CD4-positive, alpha-beta memory T cell (primary cell): Measurements from ENCODE around the gene NHLRC4. TPM values are rescaled to one million over a fixed set of nuclear protein-coding genes. Genes with fewer than 3 reads are reported as not detected.

Experiments used
- CTCF ChIA-PET: fragments of 350-600 bp; sonication (Branson Sonifier 250); formaldehyde crosslinking; loops from one replicate; lab custom pipeline; 2021; ENCODE audit warnings: inconsistent platforms; ENCODE audit not compliant: partially characterized antibody; lab: Charles Lee
- POLR2A ChIA-PET: fragments of 350-600 bp; sonication (Branson Sonifier 250); formaldehyde crosslinking; loops from one replicate; lab custom pipeline; 2021; ENCODE audit not compliant: partially characterized antibody; lab: Charles Lee
- DNase-seq, 5 donors: peaks; one replicate each; pipeline versions ENCODE4 v3.0.0 to v3.0.0-alpha.2; 2020 to 2022; ENCODE audit warnings: mixed read lengths in 1 of 5
- H3K27ac ChIP-seq: one replicate; pipeline ENCODE4 v1.7.0; 2013; ENCODE audit warnings: low read depth, low read length
- H3K27me3 ChIP-seq: 2 replicates; pipeline ENCODE4 v1.7.0; 2013; ENCODE audit warnings: mild to moderate bottlenecking, low read length, moderate library complexity; ENCODE audit not compliant: insufficient read depth
- H3K36me3 ChIP-seq: 2 replicates; pipeline ENCODE4 v1.7.0; 2013; ENCODE audit warnings: mild to moderate bottlenecking, low read length, moderate library complexity; ENCODE audit not compliant: insufficient read depth
- H3K4me1 ChIP-seq: 2 replicates; pipeline ENCODE4 v1.7.0; 2013; ENCODE audit warnings: mild to moderate bottlenecking, low read length, moderate library complexity; ENCODE audit not compliant: insufficient read depth
- H3K4me3 ChIP-seq, 2 donors: one replicate each; pipeline ENCODE4 v1.7.0; 2013; ENCODE audit warnings: low read length in 2 of 2, mild to moderate bottlenecking in 1 of 2
- H3K9me3 ChIP-seq, 2 donors: one replicate each; pipeline ENCODE4 v1.7.0; 2013; ENCODE audit warnings: low read length in 2 of 2, control low read depth in 1 of 2; ENCODE audit not compliant: control insufficient read depth in 1 of 2
- H3K27ac Mint-ChIP-seq, 7 donors: one replicate each; pipeline ENCODE4 v1.8.0; 2020 to 2021; ENCODE audit warnings: mixed read lengths in 7 of 7, mild to moderate bottlenecking in 6 of 7, inconsistent platforms in 3 of 7, moderate library complexity in 3 of 7
- H3K27me3 Mint-ChIP-seq, 2 donors: one replicate each; pipeline ENCODE4 v1.8.0; 2020 to 2021; ENCODE audit warnings: mixed read lengths in 2 of 2
- H3K36me3 Mint-ChIP-seq, 2 donors: one replicate each; pipeline ENCODE4 v1.8.0; 2020 to 2021; ENCODE audit warnings: mixed read lengths in 2 of 2, inconsistent platforms in 1 of 2, mild to moderate bottlenecking in 1 of 2
- H3K4me1 Mint-ChIP-seq, 4 donors: one replicate each; pipeline ENCODE4 v1.8.0; 2020 to 2021; ENCODE audit warnings: mixed read lengths in 4 of 4, mild to moderate bottlenecking in 1 of 4
- H3K4me3 Mint-ChIP-seq, 8 donors: one replicate each; pipeline ENCODE4 v1.8.0; 2020 to 2021; ENCODE audit warnings: mixed read lengths in 8 of 8, mild to moderate bottlenecking in 7 of 8, moderate library complexity in 6 of 8, inconsistent platforms in 3 of 8
- H3K9me3 Mint-ChIP-seq, 8 donors: one replicate each; pipeline ENCODE4 v1.8.0; 2020 to 2021; ENCODE audit warnings: mixed read lengths in 8 of 8, mild to moderate bottlenecking in 5 of 8, inconsistent platforms in 3 of 8, moderate library complexity in 1 of 8
- intact Hi-C: fragments of 100-400 bp; cut with micrococcal nuclease; formaldehyde crosslinking; loops from one replicate; pipeline ENCODE4 v1.15.1; 2023
- polyA plus RNA-seq, 2 donors: library from polyadenylated mRNA; unstranded; fragments of 300-500 nt; fragmentation: Illumina TruSeq; gene quantifications; one replicate each; pipeline ENCODE4 v1.2.3, GENCODE V29; 2021
- total RNA-seq, 2 experiments: library from RNA; stranded (reverse); gene quantifications; one replicate each; pipeline ENCODE4 v1.2.3, GENCODE V29; 2021

Gene NHLRC4
- total and polyA plus RNA-seq, 4 experiments from 2014 or later, result 2.1 to 3.2 (median 2.5) TPM

GRCh38 chr16:539901-540530 is 26.8 kb upstream of the NHLRC4 start:
- intact Hi-C loops, result no loop called here
- Mint-ChIP-seq H3K4me3 (no peak overlapping the region), H3K9me3 (no peaks in the 10 kb centered on the region), H3K27ac (no peak overlapping the region), H3K36me3 (peaks cover 0 to 7% of the 10 kb centered on the region in 2 donors), H3K4me1 (peaks cover 0 to 4% (median 1%) of the 10 kb centered on the region in 4 donors), H3K27me3 (no peaks in the 10 kb centered on the region)
- DNase-seq, result no peak
- ChIA-PET POLR2A (no interaction called here), CTCF (no interaction called here)
- Histone ChIP-seq H3K4me1 (no peaks in the 10 kb centered on the region), H3K4me3 (no peak overlapping the region), H3K27ac (no peak overlapping the region), H3K36me3 (no peaks in the 10 kb centered on the region), H3K27me3 (no peaks in the 10 kb centered on the region), H3K9me3 (no peaks in the 10 kb centered on the region)

GRCh38 chr16:540645-541340 is 26.0 kb upstream of the NHLRC4 start:
- DNase-seq, result no peak
- ChIA-PET POLR2A (no interaction called here), CTCF (no interaction called here)
- Mint-ChIP-seq H3K36me3 (peaks cover 0 to 9% of the 10 kb centered on the region in 2 donors), H3K27ac (no peak overlapping the region), H3K27me3 (no peaks in the 10 kb centered on the region), H3K4me3 (no peak overlapping the region), H3K4me1 (peaks cover 0 to 4% (median 1%) of the 10 kb centered on the region in 4 donors), H3K9me3 (no peaks in the 10 kb centered on the region)
- Histone ChIP-seq H3K36me3 (no peaks in the 10 kb centered on the region), H3K27me3 (no peaks in the 10 kb centered on the region), H3K4me3 (no peak overlapping the region), H3K27ac (no peak overlapping the region), H3K4me1 (no peaks in the 10 kb centered on the region), H3K9me3 (no peaks in the 10 kb centered on the region)
- intact Hi-C loops, result no loop called here

DNA sequence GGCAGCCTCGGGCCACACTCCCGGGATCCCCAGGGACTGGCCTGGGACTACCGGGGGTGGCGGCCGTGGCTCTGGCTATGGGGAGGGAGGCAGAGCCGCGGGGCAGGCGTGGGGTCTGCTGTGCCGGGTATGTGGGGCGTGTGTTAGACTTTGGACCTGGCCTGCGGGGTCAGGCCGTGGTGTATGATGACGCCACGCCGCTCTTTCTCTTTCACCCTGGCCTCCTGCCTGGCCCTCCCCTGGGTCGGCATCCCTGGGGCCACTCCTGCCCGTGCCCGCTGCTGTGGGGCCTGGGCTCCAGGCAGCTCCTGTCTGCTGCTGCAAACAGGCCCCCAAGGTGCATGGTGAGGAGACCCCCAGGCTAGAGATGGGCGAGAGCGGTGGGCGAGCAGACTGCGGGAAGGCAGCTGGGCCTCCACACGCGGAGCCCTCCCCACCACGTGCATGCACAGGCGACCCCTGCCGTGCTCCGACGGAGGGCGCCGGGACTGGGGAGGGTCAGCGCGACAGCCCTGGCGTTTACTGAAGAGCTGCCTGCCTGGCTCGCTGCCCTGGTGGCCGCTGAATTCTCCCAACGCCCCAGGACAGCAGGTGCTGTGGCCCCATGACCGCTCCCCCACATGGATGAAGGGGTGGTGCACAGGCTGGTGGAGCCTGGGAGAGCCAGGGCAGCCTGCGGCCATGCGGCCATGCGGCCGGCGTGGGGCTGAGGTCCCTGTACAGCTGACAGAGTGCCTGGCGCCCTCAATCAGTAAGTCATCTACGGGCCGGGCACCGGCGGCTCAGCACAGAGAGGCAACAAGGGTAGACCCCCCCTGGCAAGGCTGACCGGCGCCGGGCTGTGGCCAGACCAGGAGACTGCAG is 23.3 kb upstream of the NHLRC4 start:
- ChIA-PET POLR2A (no interaction called here), CTCF (no interaction called here)
- Mint-ChIP-seq H3K27ac (no peak overlapping the region), H3K4me3 (no peak overlapping the region), H3K27me3 (no peaks in the 10 kb centered on the region), H3K9me3 (no peaks in the 10 kb centered on the region), H3K4me1 (peaks cover 0 to 4% (median 1%) of the 10 kb centered on the region in 4 donors), H3K36me3 (peaks cover 0 to 9% of the 10 kb centered on the region in 2 donors)
- no peaks in the 10 kb centered on the region for H3K9me3 ChIP-seq
- no peaks in the 10 kb centered on the region for H3K4me1 ChIP-seq
- H3K27ac ChIP-seq, result no peak overlapping the region
- no peaks in the 10 kb centered on the region for H3K36me3 ChIP-seq
- intact Hi-C loops, result no loop called here
- no peak for DNase-seq
- H3K27me3 ChIP-seq, result no peaks in the 10 kb centered on the region
- no peak overlapping the region for H3K4me3 ChIP-seq

DNA sequence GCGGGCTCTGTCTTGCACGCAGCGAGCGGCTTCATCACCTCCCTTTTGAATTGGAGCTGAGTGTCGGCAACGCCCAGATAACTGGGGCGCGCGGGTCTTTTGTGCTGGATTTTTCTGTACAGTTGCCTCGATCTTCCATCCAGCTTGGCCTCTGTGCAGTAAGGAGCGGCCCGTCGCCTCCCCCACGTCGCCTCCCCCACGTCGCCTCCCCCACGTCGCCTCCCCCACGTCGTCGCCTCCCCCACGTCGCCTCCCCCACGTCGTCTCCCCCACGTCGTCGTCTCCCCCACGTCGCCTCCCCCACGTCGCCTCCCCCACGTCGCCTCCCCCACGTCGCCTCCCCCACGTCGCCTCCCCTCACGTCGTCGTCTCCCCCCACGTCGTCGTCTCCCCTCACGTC is 22.3 kb upstream of the NHLRC4 start:
- no peak overlapping the region for H3K4me3 Mint-ChIP-seq
- POLR2A ChIA-PET, result no interaction called here
- H3K27ac Mint-ChIP-seq, result no peak overlapping the region
- DNase-seq, result no peak
- Histone ChIP-seq H3K36me3 (no peaks in the 10 kb centered on the region), H3K4me3 (no peak overlapping the region), H3K27ac (no peak overlapping the region), H3K9me3 (no peaks in the 10 kb centered on the region), H3K27me3 (no peaks in the 10 kb centered on the region), H3K4me1 (no peaks in the 10 kb centered on the region)
- H3K36me3 Mint-ChIP-seq, result peaks cover 0 to 5% of the 10 kb centered on the region in 2 donors
- intact Hi-C loops, result no loop called here
- H3K9me3 Mint-ChIP-seq, result no peaks in the 10 kb centered on the region
- H3K4me1 Mint-ChIP-seq, result peaks cover 0 to 1% (median 0%) of the 10 kb centered on the region in 4 donors
- no peaks in the 10 kb centered on the region for H3K27me3 Mint-ChIP-seq
- CTCF ChIA-PET, result no interaction called here

GRCh38 chr16:546909-547770 is 19.7 kb upstream of the NHLRC4 start:
- intact Hi-C loops, result no loop called here
- H3K4me3 Mint-ChIP-seq, result no peak overlapping the region

GRCh38 chr16:548586-548985 is 18.2 kb upstream of the NHLRC4 start:
- ChIA-PET CTCF (no interaction called here), POLR2A (no interaction called here)
- intact Hi-C loops, result no loop called here
- Histone ChIP-seq H3K27ac (no peak overlapping the region), H3K27me3 (no peaks in the 10 kb centered on the region), H3K4me3 (no peak overlapping the region), H3K36me3 (no peaks in the 10 kb centered on the region), H3K4me1 (no peaks in the 10 kb centered on the region), H3K9me3 (no peaks in the 10 kb centered on the region)
- no peak overlapping the region for H3K4me3 Mint-ChIP-seq
- H3K4me1 Mint-ChIP-seq, result peaks cover 0 to 1% (median 0%) of the 10 kb centered on the region in 4 donors
- no peaks in the 10 kb centered on the region for H3K27me3 Mint-ChIP-seq
- DNase-seq, result no peak
- H3K36me3 Mint-ChIP-seq, result peaks cover 0 to 1% of the 10 kb centered on the region in 2 donors
- H3K27ac Mint-ChIP-seq, result no peak overlapping the region
- no peaks in the 10 kb centered on the region for H3K9me3 Mint-ChIP-seq

More at GRCh38 chr16:546909-547770, 19.7 kb upstream of the NHLRC4 start:
- no peaks in the 10 kb centered on the region for H3K9me3 ChIP-seq
- Mint-ChIP-seq H3K27me3 (no peaks in the 10 kb centered on the region), H3K36me3 (peaks cover 0 to 5% of the 10 kb centered on the region in 2 donors), H3K9me3 (no peaks in the 10 kb centered on the region), H3K4me1 (peaks cover 0 to 1% (median 0%) of the 10 kb centered on the region in 4 donors), H3K27ac (peak overlapping the region in 1 of 7 donors; percentile 51)
- H3K36me3 ChIP-seq, result no peaks in the 10 kb centered on the region
- no peak overlapping the region for H3K27ac ChIP-seq
- no peaks in the 10 kb centered on the region for H3K27me3 ChIP-seq
- DNase-seq, result peak; percentile 28 to 63 (median 31)
- H3K4me3 ChIP-seq, result no peak overlapping the region
- H3K4me1 ChIP-seq, result no peaks in the 10 kb centered on the region
- ChIA-PET CTCF (no interaction called here), POLR2A (interaction anchor here (1.0 to 1.4 kb wide), 2 partner anchors 18 to 89 kb away, joined by 3 to 5 read pairs; partner anchors contain the start of gene METTL26)
